ENCODE results near the gene AGBL1. TPM values are rescaled to one million over a fixed set of nuclear protein-coding genes. Genes with fewer than 3 reads are reported as not detected.

AGBL1 gene
- total and polyA plus RNA-seq, 2 donors (not counting 3 experiments of a cell fraction or from before 2014, with no cell fraction given): not detected

DNA sequence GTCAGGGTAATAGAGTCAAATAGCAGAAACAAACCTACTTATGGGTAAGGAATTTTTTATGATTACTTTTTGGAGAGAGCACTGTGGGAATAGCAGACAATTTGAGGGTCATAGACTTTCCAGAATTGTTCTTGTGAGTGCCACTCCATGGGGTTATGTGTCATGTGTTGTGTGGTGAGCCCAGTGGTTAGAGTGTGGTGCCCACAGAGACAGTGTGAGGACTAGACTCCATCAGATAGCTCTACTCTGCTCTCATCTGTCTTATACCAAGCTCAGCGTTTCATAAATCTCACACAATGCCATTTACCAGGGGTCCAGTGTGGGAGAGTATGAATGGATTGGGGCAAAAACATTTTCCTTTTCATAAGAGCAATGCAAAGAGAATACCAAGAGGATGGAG is 188.9 kb downstream of the AGBL1 start:
- intact Hi-C loops (cut with micrococcal nuclease) (no loop called here), dilution Hi-C loops (cut with MboI; ENCODE audit: extremely low pct_ligation_motif_present, low sequenced_read_pairs) (no loop called here)
- CTCF ChIA-PET: no interaction called here
- BruUV-seq (replicated peaks): no TSS peak
- Histone ChIP-seq H3K27ac (ENCODE audit: insufficient read depth, low read depth, low read length) (no peak overlapping the region), H3K9ac (replicated peaks; ENCODE audit: extremely low read depth, insufficient read depth, low read length) (no peak overlapping the region), H3K27me3 (ENCODE audit: control insufficient read depth in 2 of 2, insufficient read depth in 2 of 2, low read length in 2 of 2) (no peaks in the 10 kb centered on the region), H4K20me1 (replicated peaks; ENCODE audit: control insufficient read depth, extremely low read depth, insufficient read depth, low read length) (no peaks in the 10 kb centered on the region), H3K79me2 (ENCODE audit: control insufficient read depth, insufficient read depth, low read length) (no peaks in the 10 kb centered on the region), H3K36me3 (ENCODE audit: control insufficient read depth in 2 of 2, extremely low read depth in 1 of 2, insufficient read depth in 2 of 2, low read length in 2 of 2) (no peaks in the 10 kb centered on the region), H3K4me1 (ENCODE audit: control insufficient read depth, extremely low read depth, insufficient read depth, low read length) (no peaks in the 10 kb centered on the region), H2AFZ (ENCODE audit: low read depth, low read length) (no peak overlapping the region), H3K9me3 (replicated peaks; ENCODE audit: control insufficient read depth, insufficient read depth, low read length) (no peaks in the 10 kb centered on the region), H3K9me1 (replicated peaks; ENCODE audit: control insufficient read depth, extremely low read depth, insufficient read depth, low read length) (no peaks in the 10 kb centered on the region), H3K4me3 (replicated peaks in 1 of 3; ENCODE audit: insufficient read depth in 1 of 3, low read depth in 1 of 3, low read length in 3 of 3) (no peak overlapping the region), H3K4me2 (ENCODE audit: insufficient read depth, low read length) (no peak overlapping the region)
- no peak for FAIRE-seq
- POLR2A ChIA-PET: no interaction called here
- DNase-seq (ENCODE audit: low read depth, low spot score): no peak
- TF ChIP-seq FOS (IDR thresholded peaks at IDR 0.05; ENCODE audit: borderline replicate concordance, insufficient read depth, low read length): no peak
- TF ChIP-seq MYC (IDR thresholded peaks at IDR 0.05; ENCODE audit: low read depth, low read length): no peak
- no peak for TF ChIP-seq EZH2 (IDR thresholded peaks at IDR 0.05; ENCODE audit: borderline replicate concordance, low read depth, low read length, severe bottlenecking)
- TF ChIP-seq POLR2AphosphoS5 (IDR thresholded peaks at IDR 0.05; ENCODE audit: insufficient read depth, low read depth, low read length): no peak
- TF ChIP-seq JUN (IDR thresholded peaks at IDR 0.05; ENCODE audit: borderline replicate concordance, insufficient read depth, insufficient read length, low read depth): no peak
- no peak for TF ChIP-seq POLR2A (IDR thresholded peaks at IDR 0.05; ENCODE audit: low read depth, low read length)

DNA sequence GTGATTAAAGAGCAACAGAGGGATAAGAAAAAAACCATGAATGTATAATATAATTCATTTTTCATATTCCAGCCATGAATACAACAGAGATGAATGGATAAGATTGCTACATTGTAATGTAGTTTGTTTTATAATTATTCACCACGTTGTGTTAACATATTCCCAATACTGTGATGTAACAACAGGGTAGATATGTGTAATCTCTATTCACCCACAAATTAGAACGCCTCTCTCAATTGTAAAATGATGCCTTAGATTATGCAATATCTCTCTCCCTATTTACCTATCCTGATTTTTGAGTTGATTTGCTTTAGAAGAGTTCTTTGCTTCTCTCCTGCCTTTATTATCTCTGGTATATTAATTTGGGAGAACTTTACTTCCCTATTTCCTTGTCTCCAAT is 193.6 kb downstream of the AGBL1 start:
- no peak overlapping the region for H3K9ac ChIP-seq (replicated peaks; ENCODE audit: extremely low read depth, insufficient read depth, low read length)
- no peaks in the 10 kb centered on the region for H3K4me1 ChIP-seq (ENCODE audit: control insufficient read depth, extremely low read depth, insufficient read depth, low read length)
- dilution Hi-C loops (cut with MboI; ENCODE audit: extremely low pct_ligation_motif_present, low sequenced_read_pairs): no loop called here
- H3K36me3 ChIP-seq (ENCODE audit: control insufficient read depth in 2 of 2, extremely low read depth in 1 of 2, insufficient read depth in 2 of 2, low read length in 2 of 2): no peaks in the 10 kb centered on the region
- no peak for DNase-seq (ENCODE audit: low read depth, low spot score)
- H3K27me3 ChIP-seq (ENCODE audit: control insufficient read depth in 2 of 2, insufficient read depth in 2 of 2, low read length in 2 of 2): no peaks in the 10 kb centered on the region
- no TSS peak for BruUV-seq (replicated peaks)
- H3K27ac ChIP-seq (ENCODE audit: insufficient read depth, low read depth, low read length): no peak overlapping the region
- H4K20me1 ChIP-seq (replicated peaks; ENCODE audit: control insufficient read depth, extremely low read depth, insufficient read depth, low read length): no peaks in the 10 kb centered on the region
- POLR2A ChIA-PET: no interaction called here
- no peaks in the 10 kb centered on the region for H3K79me2 ChIP-seq (ENCODE audit: control insufficient read depth, insufficient read depth, low read length)
- H3K4me2 ChIP-seq (ENCODE audit: insufficient read depth, low read length): no peak overlapping the region
- intact Hi-C loops (cut with micrococcal nuclease): no loop called here
- H3K9me1 ChIP-seq (replicated peaks; ENCODE audit: control insufficient read depth, extremely low read depth, insufficient read depth, low read length): no peaks in the 10 kb centered on the region
- TF ChIP-seq JUN (IDR thresholded peaks at IDR 0.05; ENCODE audit: borderline replicate concordance, insufficient read depth, insufficient read length, low read depth) (no peak), POLR2AphosphoS5 (IDR thresholded peaks at IDR 0.05; ENCODE audit: insufficient read depth, low read depth, low read length) (no peak), GATA2 (IDR thresholded peaks at IDR 0.05; ENCODE audit: insufficient read depth, insufficient read length, low read depth, low read length) (no peak), FOS (IDR thresholded peaks at IDR 0.05; ENCODE audit: borderline replicate concordance, insufficient read depth, low read length) (no peak), MYC (IDR thresholded peaks at IDR 0.05; ENCODE audit: low read depth, low read length) (no peak), POLR2A (IDR thresholded peaks at IDR 0.05; ENCODE audit: low read depth, low read length) (no peak), EZH2 (IDR thresholded peaks at IDR 0.05; ENCODE audit: borderline replicate concordance, low read depth, low read length, severe bottlenecking) (no peak)
- TF ChIP-seq, protein P1, sequence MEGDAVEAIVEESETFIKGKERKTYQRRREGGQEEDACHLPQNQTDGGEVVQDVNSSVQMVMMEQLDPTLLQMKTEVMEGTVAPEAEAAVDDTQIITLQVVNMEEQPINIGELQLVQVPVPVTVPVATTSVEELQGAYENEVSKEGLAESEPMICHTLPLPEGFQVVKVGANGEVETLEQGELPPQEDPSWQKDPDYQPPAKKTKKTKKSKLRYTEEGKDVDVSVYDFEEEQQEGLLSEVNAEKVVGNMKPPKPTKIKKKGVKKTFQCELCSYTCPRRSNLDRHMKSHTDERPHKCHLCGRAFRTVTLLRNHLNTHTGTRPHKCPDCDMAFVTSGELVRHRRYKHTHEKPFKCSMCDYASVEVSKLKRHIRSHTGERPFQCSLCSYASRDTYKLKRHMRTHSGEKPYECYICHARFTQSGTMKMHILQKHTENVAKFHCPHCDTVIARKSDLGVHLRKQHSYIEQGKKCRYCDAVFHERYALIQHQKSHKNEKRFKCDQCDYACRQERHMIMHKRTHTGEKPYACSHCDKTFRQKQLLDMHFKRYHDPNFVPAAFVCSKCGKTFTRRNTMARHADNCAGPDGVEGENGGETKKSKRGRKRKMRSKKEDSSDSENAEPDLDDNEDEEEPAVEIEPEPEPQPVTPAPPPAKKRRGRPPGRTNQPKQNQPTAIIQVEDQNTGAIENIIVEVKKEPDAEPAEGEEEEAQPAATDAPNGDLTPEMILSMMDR (IDR thresholded peaks at IDR 0.05; ENCODE audit: extremely low read depth in 1 of 2, insufficient read depth in 1 of 2, low read depth in 1 of 2, low read length in 2 of 2): no peak
- TF ChIP-seq, protein P2, sequence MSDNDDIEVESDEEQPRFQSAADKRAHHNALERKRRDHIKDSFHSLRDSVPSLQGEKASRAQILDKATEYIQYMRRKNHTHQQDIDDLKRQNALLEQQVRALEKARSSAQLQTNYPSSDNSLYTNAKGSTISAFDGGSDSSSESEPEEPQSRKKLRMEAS (IDR thresholded peaks at IDR 0.05; ENCODE audit: insufficient read depth, insufficient read length): no peak
- FAIRE-seq: no peak
- CTCF ChIA-PET: no interaction called here
- peaks cover 2% of the 10 kb centered on the region for H3K9me3 ChIP-seq (replicated peaks; ENCODE audit: control insufficient read depth, insufficient read depth, low read length)
- H2AFZ ChIP-seq (ENCODE audit: low read depth, low read length): no peak overlapping the region
- H3K4me3 ChIP-seq (replicated peaks in 1 of 3; ENCODE audit: insufficient read depth in 1 of 3, low read depth in 1 of 3, low read length in 3 of 3): no peak overlapping the region

All from endothelial cell of umbilical vein (primary cell).